Kidney (tissue), 14 donors: ENCODE measurements around the gene B3GLCT. TPM values are rescaled to one million over a fixed set of nuclear protein-coding genes. Genes with fewer than 3 reads are reported as not detected.

ENCODE experiments used
- DNase-seq, 5 donors: peaks; one replicate each; pipeline ENCODE4 v3.0.0-alpha.2; 2013 to 2020
- FAIRE-seq: peaks from 2 replicates; lab custom pipeline; 2012; peaks lifted over from hg19 to GRCh38; lab: Jason Lieb, UNC
- H3K27ac ChIP-seq, 2 donors: one replicate each; pipeline ENCODE4 v1.7.0; 2013; ENCODE audit warnings: low read depth in 2 of 2, low read length in 2 of 2, inconsistent platforms in 1 of 2
- H3K27me3 ChIP-seq: one replicate; pipeline ENCODE4 v1.7.1; 2013; ENCODE audit warnings: low read length, inconsistent platforms; ENCODE audit not compliant: control insufficient read depth, insufficient read depth
- H3K36me3 ChIP-seq, 3 donors: one replicate each; pipeline versions ENCODE4 v1.7.0 to v1.7.1; 2013; ENCODE audit warnings: low read length in 3 of 3, control low read depth in 1 of 3, inconsistent platforms in 1 of 3; ENCODE audit not compliant: insufficient read depth in 3 of 3, control insufficient read depth in 2 of 3
- H3K4me1 ChIP-seq, 3 donors: one replicate each; pipeline versions ENCODE4 v1.7.0 to v1.7.1; 2013; ENCODE audit warnings: low read length in 3 of 3, inconsistent platforms in 1 of 3, low read depth in 1 of 3; ENCODE audit not compliant: control insufficient read depth in 2 of 3, insufficient read depth in 2 of 3
- H3K4me3 ChIP-seq, 3 donors: one replicate each; pipeline versions ENCODE4 v1.7.0 to v1.8.1; 2013; ENCODE audit warnings: low read length in 3 of 3, control low read depth in 1 of 3, inconsistent platforms in 1 of 3
- H3K9ac ChIP-seq, 3 donors: one replicate each; pipeline versions ENCODE4 v1.7.0 to v1.7.1; 2013; ENCODE audit warnings: low read length in 3 of 3, control low read depth in 1 of 3, inconsistent platforms in 1 of 3
- H3K9me3 ChIP-seq, 3 donors: one replicate each; pipeline versions ENCODE4 v1.7.0 to v1.7.1; 2013; ENCODE audit warnings: low read length in 3 of 3, control low read depth in 1 of 3, inconsistent platforms in 1 of 3; ENCODE audit not compliant: control insufficient read depth in 2 of 3, insufficient read depth in 1 of 3
- intact Hi-C: fragments of 100-400 bp; cut with DNase I; formaldehyde crosslinking; loops from one replicate; pipeline ENCODE4 v1.11.1; 2022
- polyA plus RNA-seq: library from polyadenylated mRNA; stranded (reverse); fragments of 350-450 nt; fragmentation: Illumina TruSeq; extraction: RNeasy Lipid Tissue Mini Kit (QIAGEN cat#74804); gene quantifications from one replicate; pipeline ENCODE4 v1.2.3, GENCODE V29; 2014; ENCODE audit warnings: low read depth, low replicate concordance; ENCODE audit not compliant: insufficient read depth
- total RNA-seq: library from RNA; stranded (reverse); fragmentation: NEBNext Ultra II Directional; extraction: Animal tissue kit (Norgen Biotek cat#: 25700); gene quantifications from one replicate; pipeline ENCODE4 v1.2.1, GENCODE V29; 2021
- TF ChIP-seq, protein P1 (sequence below): IDR thresholded peaks from 3 replicates; pipeline ENCODE4 v1.5.1; 2012; ENCODE audit warnings: mild to moderate bottlenecking, moderate library complexity, borderline replicate concordance; ENCODE audit not compliant: insufficient read depth; ENCODE audit errors: extremely low read depth
- donor health status: control.
- donor health status: control.
- donor health status: control.
- donor health status: control.
- donor health status: control.
- donor health status: DM: yes; HTN: yes; CAD: no.
- donor health status: Normal renal cell carcinoma (clear cell type).

The B3GLCT gene
- total and polyA plus RNA-seq, 2 donors from 2014 or later: 5.9 to 7.7 TPM

GRCh38 chr13:31310356-31310755, 110.6 kb downstream of the B3GLCT start:
- Histone ChIP-seq H3K27ac (no peak overlapping the region), H3K9ac (no peak overlapping the region), H3K36me3 (no peaks in the 10 kb centered on the region), H3K4me1 (no peaks in the 10 kb centered on the region), H3K9me3 (peaks cover 0 to 16% (median 12%) of the 10 kb centered on the region in 3 donors), H3K27me3 (no peaks in the 10 kb centered on the region), H3K4me3 (no peak overlapping the region)
- no peak for FAIRE-seq
- TF ChIP-seq, protein P1, sequence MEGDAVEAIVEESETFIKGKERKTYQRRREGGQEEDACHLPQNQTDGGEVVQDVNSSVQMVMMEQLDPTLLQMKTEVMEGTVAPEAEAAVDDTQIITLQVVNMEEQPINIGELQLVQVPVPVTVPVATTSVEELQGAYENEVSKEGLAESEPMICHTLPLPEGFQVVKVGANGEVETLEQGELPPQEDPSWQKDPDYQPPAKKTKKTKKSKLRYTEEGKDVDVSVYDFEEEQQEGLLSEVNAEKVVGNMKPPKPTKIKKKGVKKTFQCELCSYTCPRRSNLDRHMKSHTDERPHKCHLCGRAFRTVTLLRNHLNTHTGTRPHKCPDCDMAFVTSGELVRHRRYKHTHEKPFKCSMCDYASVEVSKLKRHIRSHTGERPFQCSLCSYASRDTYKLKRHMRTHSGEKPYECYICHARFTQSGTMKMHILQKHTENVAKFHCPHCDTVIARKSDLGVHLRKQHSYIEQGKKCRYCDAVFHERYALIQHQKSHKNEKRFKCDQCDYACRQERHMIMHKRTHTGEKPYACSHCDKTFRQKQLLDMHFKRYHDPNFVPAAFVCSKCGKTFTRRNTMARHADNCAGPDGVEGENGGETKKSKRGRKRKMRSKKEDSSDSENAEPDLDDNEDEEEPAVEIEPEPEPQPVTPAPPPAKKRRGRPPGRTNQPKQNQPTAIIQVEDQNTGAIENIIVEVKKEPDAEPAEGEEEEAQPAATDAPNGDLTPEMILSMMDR: no peak
- intact Hi-C loops: no loop called here
- no peak for DNase-seq

DNA sequence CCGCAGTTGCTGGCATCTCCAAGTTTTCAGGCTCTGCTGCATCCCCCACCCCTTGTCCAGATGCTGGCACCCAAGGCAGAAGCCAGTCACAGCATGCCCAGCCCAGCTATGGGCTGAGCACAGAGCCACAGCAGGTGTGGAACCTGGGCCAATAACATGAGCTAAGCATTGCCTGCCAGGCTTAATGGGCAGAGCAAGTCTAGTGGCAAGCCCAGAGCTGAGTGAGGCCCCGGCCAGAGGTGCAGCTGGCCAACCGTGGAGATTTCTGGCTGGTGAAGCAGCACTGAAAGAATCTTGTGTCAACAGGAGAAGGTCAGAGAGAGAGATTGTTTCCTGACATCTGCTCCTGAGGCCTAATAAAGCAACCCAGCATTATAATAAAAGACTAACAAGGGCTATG, 111.0 kb downstream of the B3GLCT start:
- intact Hi-C loops: no loop called here
- no peaks in the 10 kb centered on the region for H3K4me1 ChIP-seq
- DNase-seq (peak in 4 of 5 donors; percentile 43 to 59 (median 52)), FAIRE-seq (no peak)
- no peak overlapping the region for H3K27ac ChIP-seq
- H3K4me3 ChIP-seq: no peak overlapping the region
- TF ChIP-seq, protein P1: no peak
- no peaks in the 10 kb centered on the region for H3K36me3 ChIP-seq
- H3K9me3 ChIP-seq: peaks cover 0 to 19% (median 12%) of the 10 kb centered on the region in 3 donors
- H3K27me3 ChIP-seq: no peaks in the 10 kb centered on the region
- no peak overlapping the region for H3K9ac ChIP-seq

GRCh38 chr13:31311921-31312320, 112.1 kb downstream of the B3GLCT start:
- no peak overlapping the region for H3K9ac ChIP-seq
- H3K9me3 ChIP-seq: peaks cover 0 to 19% (median 12%) of the 10 kb centered on the region in 3 donors
- H3K4me3 ChIP-seq: no peak overlapping the region
- H3K27me3 ChIP-seq: no peaks in the 10 kb centered on the region
- TF ChIP-seq, protein P1: no peak
- no peaks in the 10 kb centered on the region for H3K36me3 ChIP-seq
- FAIRE-seq (no peak), DNase-seq (no peak)
- H3K27ac ChIP-seq: no peak overlapping the region
- intact Hi-C loops: no loop called here
- no peaks in the 10 kb centered on the region for H3K4me1 ChIP-seq

DNA sequence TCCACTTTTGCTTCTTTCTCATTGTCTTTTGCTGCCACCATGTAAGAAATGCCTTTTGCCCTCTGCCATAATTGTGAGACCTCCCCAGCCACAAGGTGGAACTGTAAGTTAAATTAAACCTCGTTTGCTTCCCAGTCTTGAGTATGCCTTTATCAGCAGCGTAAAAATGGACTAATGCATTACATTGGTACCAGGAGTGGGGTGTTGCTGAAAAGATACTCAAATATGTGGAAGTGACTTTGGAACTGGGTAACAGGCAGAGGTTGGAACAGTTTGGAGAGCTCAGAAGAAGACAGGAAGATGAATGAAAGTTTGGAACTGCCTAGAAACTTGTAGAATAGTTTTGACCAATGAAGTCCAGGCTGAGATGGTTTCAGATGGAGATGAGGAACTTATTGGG, 115.2 kb downstream of the B3GLCT start:
- no peak for FAIRE-seq
- Histone ChIP-seq H3K36me3 (no peaks in the 10 kb centered on the region), H3K4me3 (no peak overlapping the region), H3K9ac (no peak overlapping the region), H3K27me3 (no peaks in the 10 kb centered on the region), H3K9me3 (peaks cover 0 to 15% (median 11%) of the 10 kb centered on the region in 3 donors), H3K4me1 (no peaks in the 10 kb centered on the region), H3K27ac (no peak overlapping the region)
- intact Hi-C loops: no loop called here
- TF ChIP-seq, protein P1: no peak
- DNase-seq: no peak
